H1 (cell line): ENCODE measurements around the gene KIAA0930. TPM values are rescaled to one million over a fixed set of nuclear protein-coding genes. Genes with fewer than 3 reads are reported as not detected.

ENCODE experiments used
- CREB1 ChIP-seq: IDR thresholded peaks from 2 replicates; pipeline ENCODE4 v1.6.1; 2012; ENCODE audit warnings: inconsistent platforms
- EZH2 ChIP-seq: fragments of 200-600 bp; sonication (generic); IDR thresholded peaks from 2 replicates; pipeline ENCODE4 v1.7.1; 2012; ENCODE audit warnings: low read depth, mild to moderate bottlenecking, moderate library complexity, low read length, inconsistent platforms; ENCODE audit not compliant: severe bottlenecking
- RAD21 ChIP-seq, 2 experiments: IDR thresholded peaks in 1 of 2; conservative IDR thresholded peaks in 1 of 2; 2 replicates each; pipeline ENCODE4 v1.6.1; 2011; ENCODE audit warnings: low read depth in 2 of 2, low read length in 2 of 2, improper control_type of control experiment in 1 of 2, inconsistent platforms in 1 of 2, mild to moderate bottlenecking in 1 of 2, moderate library complexity in 1 of 2
- SIRT6 ChIP-seq: IDR thresholded peaks from one replicate; pipeline ENCODE4 v1.7.1; 2012; ENCODE audit warnings: low read length, inconsistent platforms
- SP4 ChIP-seq: IDR thresholded peaks from 2 replicates; pipeline ENCODE4 v1.6.1; 2012; ENCODE audit warnings: low read length, inconsistent platforms
- polyA plus RNA-seq, 7 experiments: library from polyadenylated mRNA; depleted of rRNA in 3 of 7; stranded (reverse) in 5 of 7; unstranded in 2 of 7; fragments of >200 nt in 5 of 7; fragments of 200-250 nt in 2 of 7; gene quantifications; 1 replicate in 5 of 7; 2 replicates in 1 of 7; 4 replicates in 1 of 7; pipeline versions ENCODE4 v1.2.1 to v1.2.3, GENCODE V29; 2011 to 2013; ENCODE audit warnings: missing spikeins in 2 of 7, mixed read lengths in 2 of 7
- total RNA-seq: library from RNA; stranded (reverse); fragmentation: NEBNext Ultra II Directional; extraction: Animal tissue kit (Norgen Biotek cat#: 25700); gene quantifications from 2 replicates; pipeline ENCODE4 v1.2.1, GENCODE V29; 2021

The KIAA0930 gene
- total and polyA plus RNA-seq, 2 of the 8 experiments (the other 6 are each of a cell fraction or from before 2014, with no cell fraction given): 61.9 to 66.1 TPM

GRCh38 chr22:45268958-45269844 is 28.5 kb upstream of the KIAA0930 start (continued):
- TF ChIP-seq RAD21 (IDR thresholded peaks at IDR 0.05 in 1 of 2, conservative IDR thresholded peaks at IDR 0.05 in 1 of 2; ENCODE audit: low read depth in 2 of 2, low read length in 2 of 2) (peak; percentile 84 to 91), SP4 (no peak), SIRT6 (no peak), CREB1 (no peak), EZH2 (no peak)
